RCC 7860 (cell line): Measurements from ENCODE around the gene IRX3.

ENCODE experiments used
- DNase-seq: peaks from one replicate; pipeline ENCODE4 v3.0.0-alpha.2; 2015; ENCODE audit warnings: low spot score
- FAIRE-seq: peaks from 2 replicates; lab custom pipeline; 2012; peaks lifted over from hg19 to GRCh38; lab: Jason Lieb, UNC

Gene IRX3

DNA sequence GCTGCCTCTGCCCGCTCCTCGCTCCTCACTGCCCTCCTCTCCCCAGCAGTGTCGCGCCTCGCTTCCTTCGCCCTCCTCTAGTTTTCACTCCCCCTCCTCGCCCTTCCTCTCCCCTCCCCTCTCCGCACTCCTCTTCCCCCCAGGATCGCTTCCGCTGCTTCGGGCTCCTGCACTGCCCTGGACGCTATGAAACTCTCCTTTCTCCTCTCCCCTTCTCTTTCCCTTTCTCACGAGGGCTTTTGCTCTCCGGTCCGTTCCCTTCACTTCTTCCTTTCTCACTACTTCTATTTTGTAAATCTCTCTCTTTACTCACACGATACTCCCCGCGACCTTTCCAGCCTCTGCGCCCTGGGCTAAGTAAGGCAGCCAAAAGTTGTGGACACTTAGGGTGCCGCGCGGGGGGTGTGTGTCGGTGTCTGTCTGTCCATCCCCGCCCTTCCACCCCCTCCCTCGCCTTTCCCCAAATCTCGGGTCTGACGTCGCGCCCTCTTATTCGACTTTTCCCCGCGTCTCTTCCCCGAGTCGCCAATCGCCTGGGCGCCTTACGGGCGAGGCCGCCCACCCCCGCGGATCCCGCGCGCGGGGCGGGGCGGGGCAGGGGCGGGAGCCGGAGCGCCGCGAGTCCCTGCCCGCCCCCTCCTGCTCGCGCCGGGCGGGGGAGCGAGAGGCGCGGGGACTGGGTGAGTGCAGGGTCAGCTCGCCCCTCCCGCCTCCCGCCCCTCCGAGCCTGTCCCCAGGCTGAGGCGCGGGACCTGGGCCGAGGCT lies at the start of gene IRX3:
Gene IRX3, minus strand, starts transcription at position 422 of the 765 bp plus-strand sequence. CDS start 737 bp downstream, outside the sequence.
- FAIRE-seq (peak; percentile 31), DNase-seq (peak; percentile 79)

DNA sequence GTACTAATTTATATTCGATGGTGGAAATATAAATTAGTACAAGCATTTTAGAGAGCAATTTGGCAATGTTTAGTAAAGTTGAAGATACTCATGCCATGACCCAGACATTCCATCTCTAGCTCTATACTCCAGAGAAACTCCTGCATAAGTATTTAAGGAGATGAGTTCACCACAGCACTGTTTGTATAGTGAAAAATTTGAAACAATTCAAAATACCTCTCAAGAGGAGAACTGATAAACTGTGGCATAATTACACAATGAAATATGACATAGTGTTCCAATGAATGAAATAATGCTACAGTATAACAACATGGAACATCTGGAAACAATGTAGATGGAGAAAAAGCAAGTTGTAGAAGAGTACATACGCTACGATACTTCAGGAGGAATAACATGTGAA lies 48.6 kb upstream of the IRX3 start:
- FAIRE-seq (no peak), DNase-seq (no peak)

DNA sequence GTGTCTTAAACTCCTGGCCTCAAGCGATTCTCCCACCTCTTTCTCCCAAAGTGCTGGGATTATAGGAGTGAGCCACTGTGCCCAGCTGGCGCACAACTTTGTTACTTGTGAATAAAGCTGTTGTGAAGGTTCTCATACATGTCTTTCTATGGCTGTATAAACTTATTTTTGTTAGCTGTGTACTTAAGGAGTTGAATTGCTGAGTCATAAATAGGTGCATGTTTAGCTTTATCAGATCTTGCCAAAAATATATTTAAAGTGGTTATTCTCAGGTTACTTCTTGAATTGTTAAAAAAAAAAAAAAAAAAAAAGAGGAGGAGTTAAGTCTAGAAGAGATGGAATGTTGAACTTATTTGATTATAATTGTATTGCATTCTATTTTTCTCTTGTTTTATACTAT lies 47.6 kb upstream of the IRX3 start:
- no peak for DNase-seq
- no peak for FAIRE-seq

DNA sequence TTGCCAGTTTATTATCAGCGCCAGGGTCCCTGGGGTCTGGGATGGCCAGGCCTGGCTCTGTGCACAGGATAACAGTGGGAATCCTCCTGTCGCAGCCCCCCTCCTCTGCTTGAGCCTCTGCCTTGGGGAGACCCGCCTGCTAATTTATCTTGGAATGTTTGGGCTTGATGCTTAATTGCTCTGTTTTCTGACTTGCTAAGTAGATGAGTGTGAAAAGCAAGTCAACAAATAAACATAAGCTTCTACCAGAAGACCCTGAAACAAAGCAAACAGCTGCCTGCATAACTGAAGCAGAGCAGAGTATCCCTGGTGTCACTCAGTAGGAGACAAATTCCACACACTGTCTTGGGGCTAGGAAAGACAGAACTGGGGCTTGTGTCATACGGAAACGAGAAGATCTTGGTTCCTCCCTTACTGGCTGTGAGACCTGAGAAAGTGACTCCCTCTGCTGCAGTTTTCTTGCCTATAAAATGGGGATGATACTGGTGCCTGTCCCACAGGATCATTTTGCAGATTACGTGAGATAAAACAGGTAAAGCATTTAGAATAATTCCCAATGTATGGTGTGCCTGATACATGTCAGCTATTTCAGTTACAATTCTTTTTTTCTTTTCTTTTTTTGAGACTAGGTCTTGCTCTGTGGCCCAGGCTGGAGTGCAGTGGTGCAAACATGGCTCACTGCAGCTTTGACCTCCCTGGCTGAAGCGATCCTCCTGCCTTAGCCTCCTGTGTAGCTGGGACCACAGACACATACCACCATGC lies 44.8 kb upstream of the IRX3 start:
- no peak for DNase-seq

DNA sequence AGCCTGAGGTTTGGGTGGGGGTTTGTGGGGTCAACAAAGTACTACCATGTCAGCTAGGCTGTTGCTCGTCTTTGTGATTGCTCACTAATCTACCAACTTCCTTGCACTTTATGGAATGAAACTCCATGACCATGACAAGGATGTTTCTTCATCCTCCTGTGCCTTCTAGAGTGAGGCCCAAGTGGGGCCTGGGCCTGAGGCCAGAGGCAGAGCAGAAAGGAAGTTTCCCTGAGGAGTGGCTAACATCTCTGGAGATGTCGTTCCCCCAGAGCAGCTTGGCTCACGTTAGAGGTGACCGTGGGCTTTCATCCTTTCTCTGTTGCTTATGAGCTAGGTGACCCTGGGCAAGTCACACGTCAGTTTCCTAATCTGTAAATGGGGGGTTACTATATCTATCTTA lies 41.0 kb upstream of the IRX3 start:
- FAIRE-seq (no peak), DNase-seq (no peak)

More for the DNA sequence above, 44.8 kb upstream of the IRX3 start:
- no peak for FAIRE-seq

DNA sequence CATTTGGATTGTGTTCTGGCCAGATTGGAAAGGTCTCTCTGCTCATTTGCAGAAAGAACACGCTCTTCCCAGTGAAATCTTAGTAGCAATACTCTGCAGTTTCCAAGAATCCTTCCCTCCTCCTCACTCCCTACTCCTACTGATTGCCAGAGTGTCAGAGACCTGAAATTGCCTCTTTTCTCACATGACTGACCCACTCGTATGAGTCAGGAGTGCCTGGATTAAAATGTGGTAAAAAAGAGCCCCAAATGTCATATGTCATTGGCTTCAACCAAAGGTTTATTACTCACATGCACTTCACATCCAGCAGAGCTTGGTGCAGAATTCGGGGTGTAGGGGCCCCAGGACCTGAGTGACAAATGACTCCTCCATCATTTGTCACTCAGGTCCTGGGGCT lies 39.7 kb upstream of the IRX3 start:
- DNase-seq (peak; percentile 80), FAIRE-seq (peak; percentile 94)

DNA sequence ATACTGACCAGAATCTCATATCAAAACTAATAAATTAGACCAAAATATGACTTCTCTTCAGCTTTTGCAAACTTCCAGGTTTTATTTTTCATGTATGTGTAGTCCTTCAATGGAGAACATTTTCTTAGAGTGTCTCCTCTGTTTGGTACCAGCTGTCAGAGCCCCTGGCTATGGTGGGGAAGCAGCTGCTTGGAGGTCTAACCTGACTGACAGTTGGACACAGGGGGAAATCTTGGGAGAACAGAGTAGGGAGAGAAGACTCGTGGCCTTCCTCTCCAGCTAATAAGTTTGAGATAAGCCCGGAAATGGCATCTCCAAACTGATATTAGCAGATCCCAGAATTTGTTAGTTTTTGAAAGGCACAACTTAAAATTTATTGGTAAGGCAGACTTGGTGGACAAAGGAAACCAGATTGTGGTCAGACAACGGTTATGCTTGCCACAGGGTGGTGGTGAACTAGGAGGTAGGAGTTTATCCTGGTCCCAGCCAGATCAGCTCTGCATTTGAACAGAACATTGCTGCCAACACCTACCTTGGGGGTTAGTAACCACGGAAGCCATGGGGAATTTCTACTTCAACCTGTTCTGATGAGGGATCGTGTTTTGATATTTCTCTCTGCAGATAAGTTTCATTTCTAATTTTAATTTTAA lies 39.2 kb upstream of the IRX3 start:
- no peak for FAIRE-seq

DNA sequence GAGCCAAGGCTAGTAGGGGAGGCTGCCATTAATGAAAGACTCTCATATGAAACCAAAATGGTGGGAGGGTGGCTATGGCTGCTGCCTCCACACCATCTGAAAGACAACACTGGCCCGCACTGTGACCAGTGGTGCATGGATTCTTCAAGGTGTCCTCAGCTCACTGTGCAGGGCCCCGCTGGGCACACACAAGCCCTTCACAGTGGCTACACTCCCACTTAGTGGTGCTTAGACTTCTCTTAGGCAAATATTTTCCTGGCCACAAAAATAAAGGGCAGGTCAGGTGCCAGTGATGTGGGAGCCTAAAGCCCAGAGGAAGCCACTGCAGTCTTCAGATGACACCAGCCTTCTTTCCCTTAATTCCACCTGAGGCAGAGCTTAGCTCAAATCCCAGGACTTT lies 38.1 kb upstream of the IRX3 start:
- DNase-seq (no peak), FAIRE-seq (peak; percentile 57)

More for the DNA sequence above, 39.2 kb upstream of the IRX3 start:
- no peak for DNase-seq

DNA sequence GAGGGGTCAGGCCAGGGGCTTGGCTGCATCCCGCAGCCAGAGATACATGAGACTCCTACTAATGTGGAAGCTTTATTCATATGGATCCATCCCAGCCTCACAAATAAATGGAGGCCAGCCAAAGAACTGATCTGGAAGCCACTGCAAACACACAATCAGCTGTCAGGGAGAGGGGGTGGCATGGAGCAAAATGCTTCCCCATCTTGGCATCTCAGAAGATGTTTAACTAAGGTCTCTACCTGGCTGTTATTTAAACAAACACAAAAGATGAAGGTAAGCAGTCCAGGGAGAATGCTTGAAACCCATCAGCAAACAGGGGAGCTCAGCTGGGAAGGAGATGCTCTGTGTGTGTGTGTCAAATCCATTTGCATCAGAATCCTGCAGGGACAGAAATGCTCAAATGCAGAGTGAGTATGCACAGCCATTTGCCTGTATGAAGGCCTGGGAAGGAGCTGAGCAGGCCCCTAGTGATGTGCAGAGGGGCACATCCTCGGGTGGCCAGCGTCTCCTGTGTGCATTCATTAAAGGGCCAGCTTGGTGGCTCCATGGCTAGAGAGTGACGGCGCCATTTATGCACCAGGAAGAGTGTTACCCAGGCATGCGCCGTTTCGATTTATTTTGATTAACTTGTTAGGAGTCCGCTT lies 34.2 kb upstream of the IRX3 start:
- FAIRE-seq: no peak

DNA sequence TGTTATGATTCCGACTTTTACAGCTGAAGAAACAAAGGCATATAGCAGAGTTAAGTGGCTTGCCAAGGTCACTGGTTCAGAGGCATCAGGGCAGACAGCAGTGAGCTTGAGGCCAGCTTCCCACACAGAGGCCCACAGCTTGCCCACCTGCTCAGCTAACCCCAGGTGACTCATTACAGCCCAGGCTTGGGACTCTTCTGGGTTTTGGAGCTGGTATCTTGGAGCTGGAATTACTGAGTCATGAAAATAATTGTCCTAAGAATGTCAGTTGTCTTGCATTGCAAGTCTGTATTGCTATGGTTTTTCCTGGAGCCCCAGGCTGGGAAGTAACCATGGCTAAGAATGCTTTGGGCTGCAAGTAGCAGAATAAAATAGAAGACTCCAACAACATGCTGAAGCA lies 32.4 kb upstream of the IRX3 start:
- peak; percentile 72 for DNase-seq

More for the DNA sequence above, 34.2 kb upstream of the IRX3 start:
- DNase-seq: no peak

DNA sequence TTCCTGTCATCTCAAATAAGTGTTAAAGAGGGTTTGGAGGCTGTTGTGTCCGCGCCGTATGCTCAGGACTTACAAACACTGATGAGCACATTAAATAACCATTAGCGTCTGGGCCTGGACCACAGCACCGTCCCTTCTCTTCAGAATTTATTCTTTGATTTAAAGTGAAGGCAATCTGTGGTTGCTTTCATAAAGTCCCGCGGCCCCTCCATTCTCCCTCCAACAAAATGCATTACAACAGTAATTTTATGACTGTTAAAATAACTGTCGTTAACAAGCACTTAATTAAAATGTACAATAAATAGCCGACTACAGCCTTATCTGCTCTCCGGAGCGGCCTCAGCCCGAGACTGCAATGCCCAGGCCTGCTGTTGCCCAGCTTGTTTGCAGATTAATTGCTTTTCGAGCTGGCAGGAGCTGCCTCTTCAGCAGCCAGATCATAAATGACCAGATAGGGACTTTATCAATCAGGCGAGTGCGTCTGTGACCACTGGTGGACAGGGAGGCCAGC lies 30.6 kb upstream of the IRX3 start:
- FAIRE-seq (no peak), DNase-seq (no peak)

More for the DNA sequence above, 32.4 kb upstream of the IRX3 start:
- FAIRE-seq: peak; percentile 86

DNA sequence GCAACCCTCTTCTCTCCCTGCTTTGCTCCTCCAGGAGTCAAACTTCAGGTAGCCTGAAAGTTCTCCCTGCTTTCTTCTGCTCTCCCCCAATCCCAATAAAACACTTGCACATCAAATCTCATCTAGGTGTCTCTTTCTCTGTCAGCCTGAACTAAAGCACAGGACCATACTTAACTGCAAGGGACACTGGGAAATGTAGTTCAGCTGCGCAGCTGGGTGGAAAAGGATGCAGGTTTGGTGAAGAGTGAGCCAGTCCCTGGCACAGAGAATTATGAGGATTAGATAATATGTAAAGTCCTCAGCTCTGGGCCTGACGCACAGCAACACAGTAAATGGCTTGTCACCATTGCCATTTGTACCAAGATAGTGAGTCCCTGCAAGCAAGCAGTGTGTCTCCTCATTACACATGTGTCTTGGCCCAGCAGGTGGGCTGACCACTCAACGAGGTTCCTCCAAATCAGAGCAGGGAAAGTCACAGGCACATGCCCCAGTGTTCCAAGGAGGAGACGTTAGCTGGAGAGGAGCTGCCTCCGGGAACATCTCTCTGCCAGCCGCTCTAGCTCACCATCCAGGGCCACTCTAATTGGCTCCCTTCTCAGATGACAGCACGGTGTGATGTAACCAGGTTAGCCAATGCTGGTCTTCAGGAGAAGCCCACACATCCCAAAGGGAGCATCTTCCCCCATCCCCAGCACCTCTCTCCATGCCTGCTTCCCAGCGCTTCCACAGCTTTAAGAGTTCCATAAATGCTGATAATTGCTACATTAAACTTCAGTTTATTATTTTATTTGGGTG lies 29.7 kb upstream of the IRX3 start:
- DNase-seq: no peak
- FAIRE-seq: no peak

DNA sequence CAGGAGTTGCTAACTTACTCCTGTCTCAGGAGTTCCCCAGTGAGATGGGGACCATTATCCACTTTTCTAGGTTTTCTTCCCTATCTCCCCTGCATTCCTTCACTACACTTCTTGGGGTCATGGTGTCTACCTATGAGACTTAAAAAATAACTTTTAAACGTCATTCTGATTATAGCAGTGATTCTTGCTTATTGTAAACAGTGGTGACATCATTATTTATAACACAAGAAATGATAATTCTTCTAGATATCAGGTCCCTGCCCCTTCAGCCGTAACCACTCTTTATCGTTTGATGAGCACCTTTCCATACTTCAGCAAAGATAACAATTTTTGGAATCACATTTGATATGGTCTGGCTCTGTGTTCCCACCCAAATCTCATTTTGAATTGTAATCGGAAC lies 27.2 kb upstream of the IRX3 start:
- no peak for DNase-seq
- FAIRE-seq: no peak

DNA sequence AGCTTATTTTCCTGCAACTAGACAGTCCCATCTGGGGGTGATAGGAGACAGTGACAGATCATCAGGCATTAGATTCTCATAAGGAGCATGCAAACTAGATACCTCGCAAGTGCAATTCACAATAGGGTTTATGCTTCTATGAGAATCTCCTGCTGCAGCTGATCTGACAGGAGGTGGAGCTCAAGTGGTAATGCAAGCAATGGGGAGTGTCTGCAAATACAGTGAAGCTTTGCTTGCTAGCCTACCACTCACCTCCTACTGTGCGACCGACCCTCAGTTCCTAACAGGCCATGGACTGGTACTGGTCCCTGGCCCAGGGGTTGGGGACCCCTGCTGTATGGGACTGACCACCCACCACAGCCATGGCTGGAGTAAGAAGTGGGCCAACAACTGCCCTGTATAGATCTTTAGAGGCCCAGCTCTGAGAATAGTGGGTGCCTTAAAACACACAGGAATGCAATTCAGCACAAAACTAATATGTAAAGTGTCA lies 26.0 kb upstream of the IRX3 start:
- no peak for FAIRE-seq

DNA sequence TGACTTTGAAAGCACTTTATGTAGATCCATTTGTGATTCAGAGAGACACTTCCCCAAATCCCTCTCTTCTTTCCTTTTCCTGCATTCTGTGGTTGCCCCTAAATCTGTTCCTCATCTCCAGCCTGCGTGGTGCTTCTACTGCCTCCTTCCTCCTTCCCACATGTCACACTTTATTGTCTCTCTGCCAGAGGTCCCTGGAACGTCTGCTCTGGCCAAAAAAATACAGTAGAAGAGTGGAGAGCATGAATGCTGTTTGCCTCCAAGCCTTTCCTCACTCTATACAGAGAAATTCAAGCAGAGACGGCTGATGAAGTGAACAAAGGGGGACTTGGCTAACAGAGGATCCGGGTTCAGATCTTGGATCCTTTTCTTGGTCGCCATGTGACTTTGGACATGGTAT lies 22.8 kb upstream of the IRX3 start:
- FAIRE-seq (no peak), DNase-seq (no peak)

More for the DNA sequence above, 26.0 kb upstream of the IRX3 start:
- no peak for DNase-seq

DNA sequence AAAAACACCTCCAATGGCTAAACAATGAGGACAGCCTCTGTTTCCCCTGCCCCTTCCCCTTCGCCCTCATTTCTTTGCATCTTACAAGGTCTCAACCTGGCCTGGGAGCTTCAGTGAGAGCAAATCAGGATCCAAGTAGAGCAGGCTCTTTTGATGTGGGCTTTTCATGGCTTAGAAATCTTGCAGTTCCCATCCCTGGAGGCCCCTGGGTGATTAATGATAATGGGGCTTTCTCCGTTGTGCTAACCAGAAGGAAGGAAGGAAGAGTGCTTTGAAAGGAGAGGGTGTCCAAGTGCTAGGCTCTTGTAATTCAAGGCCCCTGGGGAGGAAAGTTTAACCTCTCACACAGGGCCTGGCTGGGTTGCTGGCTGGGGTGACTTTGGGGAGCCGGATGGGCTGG lies 18.5 kb upstream of the IRX3 start:
- FAIRE-seq (no peak), DNase-seq (no peak)

DNA sequence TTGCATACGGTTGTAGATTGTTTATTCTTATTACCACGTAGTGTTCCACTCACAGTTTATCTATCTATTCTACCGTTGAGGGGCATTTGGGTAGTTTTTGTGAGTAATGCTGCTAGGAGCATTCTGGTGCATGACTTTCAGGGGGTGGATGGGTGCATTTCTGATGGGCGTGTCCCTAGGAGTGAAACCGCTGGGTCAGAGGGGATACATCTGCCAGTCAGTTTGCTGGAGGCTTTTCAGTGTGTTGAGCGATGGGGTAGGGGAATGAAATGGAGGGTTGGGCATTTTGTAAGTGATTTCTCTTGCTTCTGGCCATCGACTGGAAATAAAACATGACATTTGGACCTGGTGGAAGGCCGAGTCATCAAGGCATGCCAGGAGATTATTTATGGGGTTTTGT lies 17.0 kb upstream of the IRX3 start:
- DNase-seq (no peak), FAIRE-seq (no peak)

DNA sequence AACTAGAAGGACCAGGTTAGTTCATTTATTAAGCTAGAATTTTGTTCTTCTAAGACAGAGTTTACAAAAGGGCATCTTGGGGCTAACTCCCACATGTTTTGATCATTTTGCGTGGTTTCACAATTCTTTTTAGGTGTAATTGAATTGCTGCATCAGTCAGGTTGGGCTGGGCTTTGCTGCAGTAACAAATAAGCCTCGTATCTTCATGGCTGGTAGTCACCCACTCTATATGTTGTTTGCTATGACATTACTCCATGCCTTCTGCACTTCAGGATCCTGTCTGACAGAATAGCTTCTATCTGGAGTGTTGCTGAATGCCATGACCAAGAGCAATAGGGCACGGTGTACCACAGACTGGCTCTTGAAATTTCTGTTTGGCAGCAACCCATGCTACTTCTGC lies 10.6 kb upstream of the IRX3 start:
- DNase-seq (no peak), FAIRE-seq (no peak)

DNA sequence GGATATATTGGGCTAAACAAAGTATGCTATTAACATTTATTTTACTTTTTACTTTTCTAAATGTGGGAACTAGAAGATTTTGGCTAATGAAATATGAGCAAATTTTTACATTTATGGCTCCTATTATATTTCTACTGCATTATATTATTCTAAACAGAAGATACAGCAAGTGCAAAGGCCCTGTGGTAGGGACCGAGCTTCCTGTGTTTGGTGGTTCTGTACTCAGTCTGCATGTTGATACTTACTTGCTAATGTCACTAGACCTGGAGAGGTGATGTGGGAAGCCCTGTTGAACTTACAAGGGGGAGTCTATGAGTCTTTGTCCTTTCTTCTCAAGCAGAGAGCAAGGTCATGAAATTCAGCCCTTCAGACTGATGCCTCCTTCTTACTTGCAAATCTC lies 10.0 kb upstream of the IRX3 start:
- no peak for FAIRE-seq
- DNase-seq: no peak
